HCT116 (cell line): ENCODE data around the gene GATAD2A.

Source experiments
- CEBPB ChIP-seq: IDR thresholded peaks from 2 replicates; pipeline ENCODE4 v1.6.1; 2012; ENCODE audit warnings: low read depth
- CTCF ChIP-seq, 3 experiments: fragments of 200-600 bp in 1 of 3; sonication (generic) in 1 of 3; IDR thresholded peaks in 2 of 3; conservative IDR thresholded peaks in 1 of 3; 2 replicates each; pipeline ENCODE4 v1.5.1; 2012 to 2017; ENCODE audit warnings: low read depth in 2 of 3, low read length in 2 of 3, antibody characterized with exemption in 1 of 3, borderline replicate concordance in 1 of 3, control low read depth in 1 of 3, mild to moderate bottlenecking in 1 of 3, mixed read lengths in 1 of 3, mixed run types in 1 of 3, moderate library complexity in 1 of 3; ENCODE audit not compliant: insufficient read depth in 1 of 3
- EZH2 ChIP-seq: fragments of 200-600 bp; sonication (generic); IDR thresholded peaks from 2 replicates; pipeline ENCODE4 v1.6.1; 2017; ENCODE audit warnings: antibody characterized with exemption, mixed run types
- JUND ChIP-seq: IDR thresholded peaks from 2 replicates; pipeline ENCODE4 v1.6.1; 2012
- RAD21 ChIP-seq: IDR thresholded peaks from 2 replicates; pipeline ENCODE4 v1.6.1; 2012; ENCODE audit warnings: low read depth, mild to moderate bottlenecking
- ZNF274 ChIP-seq: fragments of 200-500 bp; sonication (Bioruptor generic); IDR thresholded peaks from 2 replicates; pipeline ENCODE4 v1.6.1; 2014; ENCODE audit warnings: mild to moderate bottlenecking, low read depth, low read length, inconsistent platforms

GRCh38 chr19:19538785-19539166 lies 133.3 kb downstream of the GATAD2A start:
- TF ChIP-seq EZH2 (no peak), RAD21 (no peak), CTCF (IDR thresholded peaks at IDR 0.05 in 2 of 3, conservative IDR thresholded peaks at IDR 0.05 in 1 of 3; ENCODE audit: borderline replicate concordance in 1 of 3, insufficient read depth in 1 of 3, low read depth in 2 of 3, low read length in 2 of 3) (no peak), JUND (no peak), CEBPB (no peak), ZNF274 (no peak)
